NCI-H526 (cell line): ENCODE data around the gene ISOC2.
"Not testable (repeated sequence)": the region's sequence is repeated elsewhere in the genome, so short reads cannot be mapped to it uniquely, and the experiment has no call there.

ENCODE experiments used
- DNase-seq, 2 experiments: peaks; one replicate each; lab custom pipeline; 2025; lab: John Stamatoyannopoulos, UW

The ISOC2 gene

GRCh38 chr19:55440411-55441105, 20.9 kb downstream of the ISOC2 start:
- DNase-seq: peak in 1 of 2 experiments; percentile 50

DNA sequence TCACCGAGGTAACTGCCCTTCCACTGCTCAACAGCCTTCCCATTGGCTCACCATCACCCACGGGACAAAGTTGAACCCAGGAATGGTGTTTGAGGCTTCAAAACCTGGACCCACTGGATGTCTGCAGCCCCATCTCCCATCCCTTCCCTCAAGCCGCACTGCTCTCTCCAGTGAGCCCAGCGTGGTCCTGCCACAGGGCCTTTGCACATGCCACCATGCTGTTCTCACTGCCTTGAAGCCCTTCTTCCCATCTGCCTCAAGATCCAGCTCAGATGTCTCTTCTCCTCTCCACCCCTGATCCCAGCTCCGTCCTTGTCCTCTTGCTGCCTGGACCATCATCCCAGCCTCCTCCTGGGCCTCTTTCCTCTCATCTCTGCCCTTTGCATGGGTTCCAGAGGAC, 22.4 kb downstream of the ISOC2 start:
- DNase-seq: no peak

DNA sequence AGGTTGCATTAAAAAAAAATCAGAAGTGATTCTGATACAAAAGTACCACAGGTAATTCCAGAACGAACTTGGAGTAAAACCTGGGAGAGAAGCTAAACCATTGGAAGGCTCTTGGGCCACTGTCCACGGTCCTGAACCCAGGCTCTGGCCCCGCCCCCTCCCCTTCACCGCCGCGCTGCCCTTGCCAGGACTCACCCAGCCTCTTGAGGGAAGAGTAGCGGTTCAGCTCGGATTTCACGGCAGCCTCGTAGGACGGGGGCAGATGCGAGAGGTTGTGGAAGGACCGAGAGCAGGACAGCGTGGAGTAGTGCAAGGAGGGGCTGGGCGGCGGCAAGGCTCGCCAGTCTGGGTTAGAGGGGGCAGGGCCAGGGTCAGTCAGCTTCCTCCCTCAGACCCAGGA, 24.0 kb downstream of the ISOC2 start:
- DNase-seq: peak in 1 of 2 experiments; percentile 50

GRCh38 chr19:55436847-55437246, 24.6 kb downstream of the ISOC2 start:
- DNase-seq: no peak

DNA sequence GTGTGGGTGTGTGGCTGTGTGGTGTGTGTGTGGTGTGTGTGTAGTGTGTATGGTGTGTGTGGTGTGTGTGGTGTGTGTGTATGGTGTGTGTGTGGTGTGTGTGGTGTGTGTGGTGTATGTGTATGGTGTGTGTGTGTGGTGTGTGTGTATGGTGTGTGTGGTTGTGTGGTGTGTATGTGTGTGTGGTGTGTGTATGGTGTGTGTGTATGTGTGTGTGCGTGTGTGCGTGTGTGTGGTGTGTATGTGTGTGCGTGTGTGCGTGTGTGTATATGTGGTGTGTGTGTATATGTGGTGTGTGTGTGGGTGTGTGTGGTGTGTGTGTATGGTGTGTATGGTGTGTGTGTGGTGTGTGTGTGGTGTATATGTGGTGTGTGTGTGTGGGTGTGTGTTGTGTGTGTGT, 26.4 kb downstream of the ISOC2 start:
- no peak for DNase-seq

- no peak for DNase-seq
These were observed 27.0 kb downstream of the ISOC2 start for GRCh38 chr19:55434356-55434919.

DNA sequence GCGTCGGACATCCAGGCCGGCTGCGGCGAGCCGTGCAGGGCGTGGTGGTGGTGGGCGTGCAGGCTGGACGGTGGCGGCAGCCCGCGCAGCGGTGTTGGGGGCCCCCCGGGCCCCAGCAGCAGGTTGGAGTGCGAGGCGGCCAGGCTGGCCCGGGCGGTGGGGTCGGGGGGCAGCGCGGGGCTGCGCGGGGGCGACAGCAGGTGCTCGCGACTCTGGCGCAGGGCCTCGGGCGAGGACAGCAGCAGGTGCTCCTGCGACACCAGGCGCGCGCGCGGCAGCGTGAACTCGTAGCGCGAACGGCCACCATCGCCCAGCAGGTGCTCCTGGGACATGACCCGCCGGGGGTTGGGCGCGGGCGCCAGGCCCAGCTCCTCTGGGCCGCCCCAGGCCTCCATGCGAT, 28.1 kb downstream of the ISOC2 start:
- DNase-seq: no peak

- DNase-seq: no peak
These were observed 29.0 kb downstream of the ISOC2 start for GRCh38 chr19:55432241-55432959.

- DNase-seq: no peak
These were observed 30.3 kb downstream of the ISOC2 start for GRCh38 chr19:55431183-55431582.

- no peak for DNase-seq
These were observed 35.4 kb downstream of the ISOC2 start for GRCh38 chr19:55426042-55426441.

- DNase-seq: no peak
These were observed 36.9 kb downstream of the ISOC2 start for GRCh38 chr19:55424518-55424917.

GRCh38 chr19:55423225-55424005, 38.0 kb downstream of the ISOC2 start:
- DNase-seq: no peak

- not testable (repeated sequence) for DNase-seq
These were observed 40.2 kb downstream of the ISOC2 start for GRCh38 chr19:55421281-55421680.

- DNase-seq: no peak
These were observed 41.7 kb downstream of the ISOC2 start for GRCh38 chr19:55419624-55420236.

DNA sequence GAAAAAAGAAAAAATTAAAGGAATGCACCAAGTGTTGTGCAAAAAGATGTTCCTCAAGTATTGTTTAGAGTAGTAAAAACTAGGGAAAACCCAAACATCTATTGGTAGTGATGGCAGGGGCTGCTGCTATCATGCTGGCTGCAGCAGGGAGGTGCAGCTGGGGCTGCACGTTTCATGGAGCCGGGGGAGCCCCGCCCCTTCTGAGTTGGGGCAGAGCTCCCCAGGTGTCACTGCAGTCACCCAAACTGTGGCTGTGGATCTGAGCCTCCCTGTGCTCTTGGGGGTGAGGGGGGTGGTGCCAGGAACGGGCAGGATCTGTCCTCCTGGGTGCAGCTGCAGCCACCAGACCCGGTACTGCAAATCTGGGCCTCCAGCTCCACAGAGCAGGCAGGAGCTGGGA, 42.3 kb downstream of the ISOC2 start:
- DNase-seq: no peak

DNA sequence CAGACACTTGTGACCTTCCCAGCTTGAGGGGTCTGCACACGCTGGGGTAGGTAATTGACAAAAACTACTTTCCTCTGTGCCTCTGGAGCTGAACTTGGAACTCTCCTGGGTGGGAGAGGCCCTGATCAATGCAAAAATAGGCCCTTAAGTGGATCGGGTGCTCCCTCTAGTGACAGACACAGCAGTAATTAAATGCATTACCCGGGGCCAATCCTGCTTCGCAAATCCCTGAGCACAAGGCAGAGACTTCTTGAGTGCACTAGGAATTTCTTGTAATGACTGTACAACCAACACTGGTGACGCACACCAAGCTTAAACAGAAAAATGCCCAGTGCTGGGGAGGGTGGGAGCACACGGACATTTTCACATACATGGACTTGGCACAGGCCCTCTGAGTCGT, 43.3 kb downstream of the ISOC2 start:
- DNase-seq: peak; percentile 75 to 88

DNA sequence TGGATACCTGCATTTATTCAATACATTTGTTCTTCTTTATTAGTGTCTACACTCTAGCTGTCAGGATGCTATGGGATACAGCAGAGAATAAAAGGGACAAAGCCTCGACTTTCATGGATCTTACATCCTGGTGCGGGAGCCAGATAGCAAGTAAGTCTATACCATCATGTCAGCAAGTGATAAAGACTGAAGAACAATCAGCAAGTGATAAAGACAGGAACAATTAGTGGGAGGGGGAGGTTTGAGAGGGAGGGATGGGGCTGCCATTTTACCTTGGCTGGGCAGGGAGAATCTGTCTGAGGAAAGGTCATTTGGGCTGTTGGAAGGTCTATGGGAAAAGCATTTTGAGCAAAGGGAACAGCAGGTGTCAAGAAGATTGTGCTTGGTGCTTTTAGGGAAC, 51.3 kb downstream of the ISOC2 start:
- no peak for DNase-seq

GRCh38 chr19:55409179-55409578, 52.3 kb downstream of the ISOC2 start:
- DNase-seq: not testable (repeated sequence)

GRCh38 chr19:55408533-55408872, 52.9 kb downstream of the ISOC2 start:
- no peak for DNase-seq

- DNase-seq: peak; percentile 99 to 100
These were observed 53.5 kb downstream of the ISOC2 start for GRCh38 chr19:55407800-55408532.

DNA sequence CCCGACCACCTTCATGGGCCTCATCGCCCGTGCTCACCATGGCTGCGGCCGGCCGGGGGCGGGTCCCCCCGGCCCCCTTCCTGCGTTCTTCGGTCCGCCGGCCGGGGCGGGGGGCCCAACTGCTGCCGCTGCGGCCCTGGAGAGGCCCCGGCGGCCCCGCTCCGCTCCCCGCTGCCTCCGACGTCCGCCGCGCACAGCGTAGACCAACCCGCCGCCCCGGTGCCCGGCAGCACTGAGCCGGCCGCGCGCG, 54.0 kb downstream of the ISOC2 start, which contains the start of gene UBE2S:
TSS of gene UBE2S (minus strand) at position 239 of the 250 bp plus-strand sequence. CDS start at position 40, 199 bp downstream.
- not testable (repeated sequence) for DNase-seq
